Esophagus (tissue), 2 donors: ENCODE results near the gene KCNK13. TPM values are rescaled to one million over a fixed set of nuclear protein-coding genes. Genes with fewer than 3 reads are reported as not detected.

Experiments
- H3K27ac ChIP-seq, 2 donors: one replicate each; pipeline ENCODE4 v1.5.1; 2013; ENCODE audit warnings: low read depth in 2 of 2, mild to moderate bottlenecking in 2 of 2, inconsistent platforms in 1 of 2, low read length in 1 of 2, moderate library complexity in 1 of 2
- H3K27me3 ChIP-seq, 2 donors: one replicate each; pipeline ENCODE4 v1.6.1; 2013; ENCODE audit warnings: low read length in 2 of 2, control low read depth in 1 of 2, mild to moderate bottlenecking in 1 of 2; ENCODE audit not compliant: insufficient read depth in 2 of 2, control insufficient read depth in 1 of 2
- H3K36me3 ChIP-seq, 2 donors: one replicate each; pipeline ENCODE4 v1.6.1; 2013; ENCODE audit warnings: low read length in 1 of 2; ENCODE audit not compliant: control insufficient read depth in 2 of 2, insufficient read depth in 2 of 2
- H3K4me1 ChIP-seq, 2 donors: one replicate each; pipeline ENCODE4 v1.6.1; 2013; ENCODE audit warnings: low read length in 1 of 2; ENCODE audit not compliant: control insufficient read depth in 2 of 2, insufficient read depth in 2 of 2
- H3K4me3 ChIP-seq, 2 donors: one replicate each; pipeline ENCODE4 v1.5.1; 2013; ENCODE audit warnings: low read length in 2 of 2, mild to moderate bottlenecking in 2 of 2, low read depth in 1 of 2, moderate library complexity in 1 of 2
- H3K9me3 ChIP-seq, 2 donors: one replicate each; pipeline ENCODE4 v1.6.1; 2013; ENCODE audit warnings: mild to moderate bottlenecking in 2 of 2, low read depth in 1 of 2, low read length in 1 of 2, moderate library complexity in 1 of 2; ENCODE audit not compliant: control insufficient read depth in 2 of 2, insufficient read depth in 1 of 2
- WGBS, 2 donors: extraction: QIAGEN DNeasy Blood & Tissue Kit; methylation state at CpG; one replicate each; pipeline ENCODE4 v1.1.7; 2013; 5-methylcytosine and 5-hydroxymethylcytosine counted together
- polyA plus RNA-seq, 2 donors: library from polyadenylated mRNA; stranded (reverse); fragments of 200-250 nt; gene quantifications; one replicate each; pipeline ENCODE4 v1.2.3, GENCODE V29; 2013
- donor health status: healthy with polysubstance abuse.
- donor health status: Bipolar disorder and iron deficiency.

KCNK13 gene
- polyA plus RNA-seq, 2 donors: 0.06 to 0.07 TPM

- Histone ChIP-seq H3K27me3 (no peaks in the 10 kb centered on the region), H3K9me3 (peaks cover 0 to 2% of the 10 kb centered on the region in 2 donors), H3K27ac (no peak overlapping the region), H3K4me3 (no peak overlapping the region), H3K36me3 (no peaks in the 10 kb centered on the region), H3K4me1 (no peaks in the 10 kb centered on the region)
- WGBS, 2 donors: 74 to 81% methylated on average over 4 of the region's 4 CpGs
These were observed 118.3 kb downstream of the KCNK13 start for GRCh38 chr14:90179809-90180779.

GRCh38 chr14:90184094-90184493, 122.3 kb downstream of the KCNK13 start:
- H3K27ac ChIP-seq: no peak overlapping the region
- H3K36me3 ChIP-seq: no peaks in the 10 kb centered on the region
- no peak overlapping the region for H3K4me3 ChIP-seq
- no peaks in the 10 kb centered on the region for H3K9me3 ChIP-seq
- 96 to 97% methylated on average over 14 of the region's 14 CpGs for WGBS, 2 donors
- H3K4me1 ChIP-seq: no peaks in the 10 kb centered on the region
- no peaks in the 10 kb centered on the region for H3K27me3 ChIP-seq

DNA sequence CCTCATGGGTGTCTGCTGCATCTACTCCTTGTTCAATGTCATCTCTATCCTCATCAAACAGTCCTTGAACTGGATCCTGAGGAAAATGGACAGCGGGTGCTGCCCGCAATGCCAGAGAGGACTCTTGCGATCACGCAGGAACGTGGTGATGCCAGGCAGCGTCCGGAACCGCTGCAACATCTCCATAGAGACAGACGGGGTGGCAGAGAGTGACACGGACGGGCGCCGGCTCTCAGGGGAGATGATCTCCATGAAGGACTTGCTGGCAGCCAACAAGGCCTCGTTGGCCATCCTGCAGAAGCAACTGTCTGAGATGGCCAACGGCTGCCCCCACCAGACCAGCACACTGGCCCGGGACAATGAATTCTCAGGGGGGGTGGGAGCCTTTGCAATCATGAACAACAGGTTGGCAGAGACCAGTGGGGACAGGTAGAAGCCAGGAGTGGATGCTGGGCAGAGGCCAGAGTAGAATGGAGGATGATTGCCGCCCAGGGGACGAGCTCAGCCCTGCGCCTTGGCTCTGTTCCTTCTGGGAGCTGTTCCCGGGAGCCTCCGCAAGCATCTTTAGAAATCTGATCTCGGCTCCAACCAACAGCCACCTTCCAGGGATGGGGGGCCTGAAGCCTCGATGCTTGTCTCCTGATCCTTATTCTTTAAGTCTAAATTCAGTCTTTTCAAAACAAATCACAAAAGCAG, 122.9 kb downstream of the KCNK13 start:
- H3K27ac ChIP-seq: no peak overlapping the region
- no peaks in the 10 kb centered on the region for H3K4me1 ChIP-seq
- WGBS, 2 donors: 80 to 81% methylated on average over 23 of the region's 23 CpGs
- no peak overlapping the region for H3K4me3 ChIP-seq
- H3K36me3 ChIP-seq: no peaks in the 10 kb centered on the region
- no peaks in the 10 kb centered on the region for H3K27me3 ChIP-seq
- no peaks in the 10 kb centered on the region for H3K9me3 ChIP-seq

DNA sequence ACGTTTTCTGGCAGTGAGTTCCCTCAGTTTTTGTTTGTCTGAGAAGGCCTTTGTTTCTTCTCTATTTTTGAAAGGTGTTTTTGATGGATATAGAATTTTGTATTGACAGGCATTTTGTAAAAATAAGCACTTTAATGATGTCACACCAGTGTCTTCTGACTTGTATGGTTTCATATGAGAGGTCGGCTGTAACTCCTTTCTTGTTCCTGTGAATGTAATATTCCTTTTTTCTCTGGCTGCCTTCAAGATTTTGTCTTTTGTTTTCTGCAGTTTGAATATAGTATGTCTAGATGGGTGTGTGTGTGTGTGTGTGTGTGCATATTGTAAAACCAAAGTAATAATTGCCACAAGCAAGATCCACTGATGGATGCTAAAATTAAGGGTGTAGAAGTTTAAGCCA, 126.8 kb downstream of the KCNK13 start:
- Histone ChIP-seq H3K27ac (no peak overlapping the region), H3K4me3 (no peak overlapping the region), H3K36me3 (no peaks in the 10 kb centered on the region), H3K9me3 (no peaks in the 10 kb centered on the region), H3K27me3 (no peaks in the 10 kb centered on the region), H3K4me1 (no peaks in the 10 kb centered on the region)
- WGBS, 2 donors: 88 to 93% methylated on average over 2 of the region's 2 CpGs

GRCh38 chr14:90191154-90191553, 129.4 kb downstream of the KCNK13 start:
- Histone ChIP-seq H3K27me3 (no peaks in the 10 kb centered on the region), H3K4me1 (no peaks in the 10 kb centered on the region), H3K9me3 (no peaks in the 10 kb centered on the region), H3K36me3 (no peaks in the 10 kb centered on the region), H3K27ac (no peak overlapping the region), H3K4me3 (no peak overlapping the region)
- WGBS, 2 donors: 64 to 80% methylated on average over 5 of the region's 5 CpGs

GRCh38 chr14:90191585-90191984, 129.8 kb downstream of the KCNK13 start:
- H3K36me3 ChIP-seq: no peaks in the 10 kb centered on the region
- WGBS, 2 donors: 78 to 79% methylated on average over 7 of the region's 7 CpGs
- no peaks in the 10 kb centered on the region for H3K4me1 ChIP-seq
- no peak overlapping the region for H3K27ac ChIP-seq
- H3K4me3 ChIP-seq: no peak overlapping the region
- no peaks in the 10 kb centered on the region for H3K9me3 ChIP-seq
- H3K27me3 ChIP-seq: no peaks in the 10 kb centered on the region

DNA sequence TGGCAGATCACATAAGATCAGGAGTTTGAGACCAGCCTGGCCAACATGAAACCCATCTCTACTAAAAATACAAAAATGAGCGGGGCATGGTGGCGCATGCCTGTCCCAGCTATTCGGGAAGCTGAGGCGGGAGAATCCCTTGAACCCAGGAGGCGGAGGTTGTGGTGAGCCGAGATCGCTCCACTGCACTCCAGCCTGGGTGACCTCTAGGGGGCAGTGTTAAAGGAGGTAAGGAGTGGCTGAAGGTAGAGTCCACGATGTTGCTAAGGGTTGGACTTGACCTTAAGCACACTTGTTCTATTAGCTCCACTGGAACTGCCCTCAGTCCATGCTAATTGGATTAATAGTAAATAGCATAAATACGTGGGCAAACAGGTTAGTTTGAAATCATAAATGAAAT, 132.1 kb downstream of the KCNK13 start:
- no peak overlapping the region for H3K4me3 ChIP-seq
- H3K36me3 ChIP-seq: no peaks in the 10 kb centered on the region
- H3K4me1 ChIP-seq: no peaks in the 10 kb centered on the region
- no peaks in the 10 kb centered on the region for H3K9me3 ChIP-seq
- H3K27me3 ChIP-seq: no peaks in the 10 kb centered on the region
- no peak overlapping the region for H3K27ac ChIP-seq
- WGBS, 2 donors: 60 to 69% methylated on average over 9 of the region's 9 CpGs

- Histone ChIP-seq H3K27ac (no peak overlapping the region), H3K27me3 (no peaks in the 10 kb centered on the region), H3K4me1 (no peaks in the 10 kb centered on the region), H3K4me3 (no peak overlapping the region), H3K9me3 (no peaks in the 10 kb centered on the region), H3K36me3 (no peaks in the 10 kb centered on the region)
- WGBS, 2 donors: 72 to 75% methylated on average over 5 of the region's 5 CpGs
These were observed 132.9 kb downstream of the KCNK13 start for GRCh38 chr14:90194706-90195105.

- Histone ChIP-seq H3K4me3 (no peak overlapping the region), H3K4me1 (no peaks in the 10 kb centered on the region), H3K9me3 (peaks cover 2 to 6% of the 10 kb centered on the region in 2 donors), H3K27ac (no peak overlapping the region), H3K27me3 (no peaks in the 10 kb centered on the region), H3K36me3 (no peaks in the 10 kb centered on the region)
- 84 to 85% methylated on average over 11 to 12 of the region's 12 CpGs for WGBS, 2 donors
These were observed 136.8 kb downstream of the KCNK13 start for GRCh38 chr14:90198541-90199060.
